Choroid plexus epithelial cell (primary cell): Measurements from ENCODE around the gene ACTL6B.

Experiments used
- DNase-seq: peaks from one replicate; pipeline ENCODE4 v3.0.0-alpha.2; 2010; ENCODE audit warnings: low read depth
- H3K4me3 ChIP-seq: 2 replicates; pipeline ENCODE4 v1.5.1; 2011; ENCODE audit warnings: low read depth, mild to moderate bottlenecking, control low read depth, low read length, moderate library complexity
- TF ChIP-seq, protein P1 (sequence below): conservative IDR thresholded peaks from 2 replicates; pipeline ENCODE4 v1.5.1; 2011; ENCODE audit warnings: low read depth, mild to moderate bottlenecking, control low read depth, inconsistent platforms, low read length, moderate library complexity

The ACTL6B gene

DNA sequence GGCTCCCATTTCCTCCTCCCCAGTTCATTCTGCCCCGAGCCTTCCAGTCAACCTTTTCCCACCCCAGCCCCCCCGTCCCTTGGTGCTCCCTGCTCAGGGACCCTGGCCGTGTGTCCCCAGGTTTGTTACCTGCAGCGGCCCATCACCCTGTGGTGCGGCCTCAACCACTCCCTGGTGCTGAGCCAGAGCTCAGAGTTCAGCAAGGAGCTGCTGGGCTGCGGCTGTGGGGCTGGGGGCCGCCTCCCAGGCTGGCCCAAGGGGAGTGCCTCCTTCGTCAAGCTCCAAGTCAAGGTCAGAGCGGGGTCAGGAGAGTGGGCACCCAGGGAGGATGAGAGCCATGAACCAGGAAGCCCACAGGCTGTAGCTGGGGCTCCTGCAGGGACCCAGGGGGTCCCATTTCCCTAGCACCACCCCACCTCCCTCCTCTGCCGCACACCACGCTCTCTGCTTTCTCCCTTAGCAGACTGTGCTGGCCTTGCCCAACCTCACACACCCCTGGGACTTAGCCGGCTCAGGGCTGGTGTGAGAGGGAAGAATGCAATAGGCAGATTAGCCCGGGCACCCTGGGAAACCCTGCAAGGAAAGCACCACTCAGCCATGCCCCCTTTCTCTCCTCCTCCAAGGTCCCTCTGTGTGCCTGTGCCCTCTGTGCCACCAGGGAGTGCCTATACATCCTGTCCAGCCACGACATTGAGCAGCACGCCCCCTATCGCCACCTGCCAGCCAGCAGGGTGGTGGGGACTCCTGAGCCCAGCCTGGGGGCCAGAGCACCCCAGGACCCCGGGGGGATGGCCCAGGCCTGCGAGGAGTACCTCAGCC lies 56.1 kb downstream of the ACTL6B start:
- DNase-seq: no peak

DNA sequence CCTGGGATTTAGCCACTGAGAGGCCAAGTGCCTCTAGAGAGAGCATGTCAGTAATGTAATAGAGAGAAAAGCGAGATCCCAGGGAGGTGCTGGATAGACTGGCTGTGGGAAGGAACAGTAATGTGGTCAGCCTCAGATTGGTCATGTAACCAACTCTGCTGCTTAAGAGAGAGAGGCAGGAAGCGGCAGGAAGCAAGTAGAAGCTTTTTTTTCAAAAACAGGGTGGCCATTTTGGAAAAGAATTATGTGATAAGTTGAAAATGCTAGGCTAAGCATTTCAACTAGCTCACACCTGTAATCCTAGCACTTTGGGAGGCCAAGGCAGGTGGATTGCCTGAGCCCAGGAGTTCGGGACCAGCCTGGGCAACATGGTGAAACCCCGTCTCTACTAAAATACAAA lies 57.8 kb downstream of the ACTL6B start:
- TF ChIP-seq, protein P1, sequence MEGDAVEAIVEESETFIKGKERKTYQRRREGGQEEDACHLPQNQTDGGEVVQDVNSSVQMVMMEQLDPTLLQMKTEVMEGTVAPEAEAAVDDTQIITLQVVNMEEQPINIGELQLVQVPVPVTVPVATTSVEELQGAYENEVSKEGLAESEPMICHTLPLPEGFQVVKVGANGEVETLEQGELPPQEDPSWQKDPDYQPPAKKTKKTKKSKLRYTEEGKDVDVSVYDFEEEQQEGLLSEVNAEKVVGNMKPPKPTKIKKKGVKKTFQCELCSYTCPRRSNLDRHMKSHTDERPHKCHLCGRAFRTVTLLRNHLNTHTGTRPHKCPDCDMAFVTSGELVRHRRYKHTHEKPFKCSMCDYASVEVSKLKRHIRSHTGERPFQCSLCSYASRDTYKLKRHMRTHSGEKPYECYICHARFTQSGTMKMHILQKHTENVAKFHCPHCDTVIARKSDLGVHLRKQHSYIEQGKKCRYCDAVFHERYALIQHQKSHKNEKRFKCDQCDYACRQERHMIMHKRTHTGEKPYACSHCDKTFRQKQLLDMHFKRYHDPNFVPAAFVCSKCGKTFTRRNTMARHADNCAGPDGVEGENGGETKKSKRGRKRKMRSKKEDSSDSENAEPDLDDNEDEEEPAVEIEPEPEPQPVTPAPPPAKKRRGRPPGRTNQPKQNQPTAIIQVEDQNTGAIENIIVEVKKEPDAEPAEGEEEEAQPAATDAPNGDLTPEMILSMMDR: no peak
- no peak overlapping the region for H3K4me3 ChIP-seq
- DNase-seq: no peak

More for the DNA sequence above, 56.1 kb downstream of the ACTL6B start:
- TF ChIP-seq, protein P1: no peak
- no peak overlapping the region for H3K4me3 ChIP-seq

DNA sequence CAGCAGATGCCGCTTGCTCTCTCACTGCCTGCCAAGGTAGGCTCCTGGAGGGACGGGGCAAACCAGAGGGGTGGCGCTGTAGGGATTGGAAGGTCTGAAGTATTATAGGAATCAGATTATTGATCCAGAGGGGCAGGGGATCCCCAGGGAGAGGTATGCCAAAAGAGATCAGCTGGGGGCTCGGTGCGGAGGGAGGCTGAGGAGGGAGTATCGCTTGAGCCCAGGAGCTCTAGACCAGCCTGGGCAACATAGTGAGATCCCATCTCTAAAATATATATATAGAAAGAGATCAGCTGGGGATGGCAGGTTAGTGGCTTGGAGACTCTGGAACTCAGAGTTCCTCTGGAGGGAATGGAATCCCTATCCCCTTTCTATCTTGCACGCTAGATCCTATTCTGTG lies 61.1 kb downstream of the ACTL6B start:
- H3K4me3 ChIP-seq: no peak overlapping the region

More for the DNA sequence above, 61.1 kb downstream of the ACTL6B start:
- TF ChIP-seq, protein P1: no peak
- no peak for DNase-seq
